Endothelial cell of umbilical vein (primary cell): ENCODE data around the gene CGNL1.

Experiments
- EZH2 ChIP-seq: IDR thresholded peaks from 2 replicates; pipeline ENCODE4 v1.6.1; 2012; ENCODE audit warnings: borderline replicate concordance, low read depth, mild to moderate bottlenecking, moderate library complexity, low read length, inconsistent platforms; ENCODE audit not compliant: severe bottlenecking
- FOS ChIP-seq: IDR thresholded peaks from 2 replicates; pipeline ENCODE4 v1.6.1; 2011; ENCODE audit warnings: mild to moderate bottlenecking, low read length, moderate library complexity, borderline replicate concordance; ENCODE audit not compliant: insufficient read depth
- GATA2 ChIP-seq: IDR thresholded peaks from 2 replicates; pipeline ENCODE4 v1.7.0; 2011; ENCODE audit warnings: low read depth, mild to moderate bottlenecking, moderate library complexity, mixed read lengths, low read length; ENCODE audit not compliant: insufficient read length, insufficient read depth
- JUN ChIP-seq: IDR thresholded peaks from 2 replicates; pipeline ENCODE4 v1.6.1; 2011; ENCODE audit warnings: borderline replicate concordance, low read depth; ENCODE audit not compliant: insufficient read length, insufficient read depth
- MYC ChIP-seq: IDR thresholded peaks from one replicate; pipeline ENCODE4 v1.6.1; 2011; ENCODE audit warnings: mild to moderate bottlenecking, low read depth, low read length
- POLR2A ChIP-seq: IDR thresholded peaks from 2 replicates; pipeline ENCODE4 v1.6.1; 2012; ENCODE audit warnings: low read depth, mild to moderate bottlenecking, control low read depth, low read length
- POLR2AphosphoS5 ChIP-seq: IDR thresholded peaks from 2 replicates; pipeline ENCODE4 v1.6.1; 2012; ENCODE audit warnings: low read depth, mild to moderate bottlenecking, control low read depth, low read length, moderate library complexity; ENCODE audit not compliant: insufficient read depth
- TF ChIP-seq, protein P1 (sequence below), 2 donors: IDR thresholded peaks; 1 replicate in 1 of 2; 2 replicates in 1 of 2; pipeline ENCODE4 v1.5.1; 2011; ENCODE audit warnings: low read length in 2 of 2, mild to moderate bottlenecking in 2 of 2, moderate library complexity in 2 of 2, control low read depth in 1 of 2, inconsistent platforms in 1 of 2, low read depth in 1 of 2; ENCODE audit not compliant: insufficient read depth in 1 of 2; ENCODE audit errors: extremely low read depth in 1 of 2

- TF ChIP-seq POLR2A: no peak
- TF ChIP-seq, protein P1, sequence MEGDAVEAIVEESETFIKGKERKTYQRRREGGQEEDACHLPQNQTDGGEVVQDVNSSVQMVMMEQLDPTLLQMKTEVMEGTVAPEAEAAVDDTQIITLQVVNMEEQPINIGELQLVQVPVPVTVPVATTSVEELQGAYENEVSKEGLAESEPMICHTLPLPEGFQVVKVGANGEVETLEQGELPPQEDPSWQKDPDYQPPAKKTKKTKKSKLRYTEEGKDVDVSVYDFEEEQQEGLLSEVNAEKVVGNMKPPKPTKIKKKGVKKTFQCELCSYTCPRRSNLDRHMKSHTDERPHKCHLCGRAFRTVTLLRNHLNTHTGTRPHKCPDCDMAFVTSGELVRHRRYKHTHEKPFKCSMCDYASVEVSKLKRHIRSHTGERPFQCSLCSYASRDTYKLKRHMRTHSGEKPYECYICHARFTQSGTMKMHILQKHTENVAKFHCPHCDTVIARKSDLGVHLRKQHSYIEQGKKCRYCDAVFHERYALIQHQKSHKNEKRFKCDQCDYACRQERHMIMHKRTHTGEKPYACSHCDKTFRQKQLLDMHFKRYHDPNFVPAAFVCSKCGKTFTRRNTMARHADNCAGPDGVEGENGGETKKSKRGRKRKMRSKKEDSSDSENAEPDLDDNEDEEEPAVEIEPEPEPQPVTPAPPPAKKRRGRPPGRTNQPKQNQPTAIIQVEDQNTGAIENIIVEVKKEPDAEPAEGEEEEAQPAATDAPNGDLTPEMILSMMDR (IDR thresholded peaks at IDR 0.05; ENCODE audit: extremely low read depth in 1 of 2, insufficient read depth in 1 of 2, low read depth in 1 of 2, low read length in 2 of 2): no peak
- TF ChIP-seq MYC: no peak
- TF ChIP-seq POLR2AphosphoS5: no peak
- no peak for TF ChIP-seq FOS
- TF ChIP-seq EZH2: no peak
- TF ChIP-seq JUN: no peak
- TF ChIP-seq GATA2: no peak
These were observed 88.2 kb downstream of the CGNL1 start for GRCh38 chr15:57464480-57464879.
